GM23338 (cell line): ENCODE data around the gene SYNE3.

ENCODE experiments used
- EZH2 ChIP-seq: fragments of 200-600 bp; sonication (generic); IDR thresholded peaks from one replicate; pipeline ENCODE4 v1.8.0; 2017; ENCODE audit warnings: antibody characterized with exemption, mild to moderate bottlenecking, low read depth; ENCODE audit not compliant: unreplicated experiment
- EZH2phosphoT487 ChIP-seq: fragments of 200-600 bp; sonication (generic); IDR thresholded peaks from one replicate; pipeline ENCODE4 v1.8.1; 2018; ENCODE audit warnings: antibody characterized with exemption; ENCODE audit not compliant: unreplicated experiment
- JUNB ChIP-seq: IDR thresholded peaks from one replicate; pipeline ENCODE4 v1.6.1; 2016; ENCODE audit warnings: antibody characterized with exemption; ENCODE audit not compliant: unreplicated experiment
- POLR2AphosphoS5 ChIP-seq: IDR thresholded peaks from 2 replicates; pipeline ENCODE4 v1.6.1; 2016; ENCODE audit warnings: antibody characterized with exemption, low read depth
- TF ChIP-seq, protein P1 (sequence below), 2 experiments: fragments of 200-600 bp in 1 of 2; sonication (generic) in 1 of 2; conservative IDR thresholded peaks; 2 replicates each; pipeline versions ENCODE4 v1.5.1 to v1.6.1; 2016 to 2017; ENCODE audit warnings: antibody characterized with exemption in 2 of 2, low read depth in 2 of 2, mild to moderate bottlenecking in 2 of 2, moderate library complexity in 1 of 2

GRCh38 chr14:95475540-95476240 lies 40.8 kb downstream of the SYNE3 start:
- TF ChIP-seq, protein P1, sequence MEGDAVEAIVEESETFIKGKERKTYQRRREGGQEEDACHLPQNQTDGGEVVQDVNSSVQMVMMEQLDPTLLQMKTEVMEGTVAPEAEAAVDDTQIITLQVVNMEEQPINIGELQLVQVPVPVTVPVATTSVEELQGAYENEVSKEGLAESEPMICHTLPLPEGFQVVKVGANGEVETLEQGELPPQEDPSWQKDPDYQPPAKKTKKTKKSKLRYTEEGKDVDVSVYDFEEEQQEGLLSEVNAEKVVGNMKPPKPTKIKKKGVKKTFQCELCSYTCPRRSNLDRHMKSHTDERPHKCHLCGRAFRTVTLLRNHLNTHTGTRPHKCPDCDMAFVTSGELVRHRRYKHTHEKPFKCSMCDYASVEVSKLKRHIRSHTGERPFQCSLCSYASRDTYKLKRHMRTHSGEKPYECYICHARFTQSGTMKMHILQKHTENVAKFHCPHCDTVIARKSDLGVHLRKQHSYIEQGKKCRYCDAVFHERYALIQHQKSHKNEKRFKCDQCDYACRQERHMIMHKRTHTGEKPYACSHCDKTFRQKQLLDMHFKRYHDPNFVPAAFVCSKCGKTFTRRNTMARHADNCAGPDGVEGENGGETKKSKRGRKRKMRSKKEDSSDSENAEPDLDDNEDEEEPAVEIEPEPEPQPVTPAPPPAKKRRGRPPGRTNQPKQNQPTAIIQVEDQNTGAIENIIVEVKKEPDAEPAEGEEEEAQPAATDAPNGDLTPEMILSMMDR (conservative IDR thresholded peaks at IDR 0.05; ENCODE audit: low read depth in 2 of 2), result no peak
- no peak for TF ChIP-seq EZH2phosphoT487
- TF ChIP-seq EZH2, result no peak
- TF ChIP-seq JUNB, result no peak
- no peak for TF ChIP-seq POLR2AphosphoS5
